ENCODE measurements around the gene PRSS27. TPM values are rescaled to one million over a fixed set of nuclear protein-coding genes. Genes with fewer than 3 reads are reported as not detected.
A peak's percentile ranks its signal among the peaks of the same experiment; 100 is the strongest.

Gene PRSS27
- total RNA-seq, 1 donor from 2014 or later: 1.3 TPM

DNA sequence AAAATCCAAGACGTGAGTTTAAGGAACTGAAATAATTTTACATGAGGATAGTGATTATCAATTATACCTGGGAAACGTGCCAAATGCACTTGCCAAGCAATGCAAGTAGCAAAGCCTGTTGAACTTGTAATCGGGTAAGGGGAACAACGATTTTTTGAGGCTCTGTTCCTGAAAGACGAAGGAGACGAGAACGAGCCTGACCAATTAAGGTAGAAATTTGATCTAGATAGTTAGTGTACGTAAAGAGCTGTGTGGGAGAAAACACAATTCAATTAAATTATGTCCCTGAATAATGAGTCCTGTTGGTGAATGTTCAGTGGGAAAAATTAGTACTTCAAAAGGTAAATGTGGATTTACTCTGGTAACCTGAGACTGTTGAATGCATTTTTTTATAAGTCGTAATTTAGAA is 55.4 kb downstream of the PRSS27 start:
- Histone ChIP-seq H3K4me3 (no peak overlapping the region), H3K27ac (no peak overlapping the region), H3K9me3 (no peaks in the 10 kb centered on the region), H3K4me1 (peaks cover 14% of the 10 kb centered on the region), H3K36me3 (peaks cover 27% of the 10 kb centered on the region), H3K27me3 (ENCODE audit: low read depth) (no peaks in the 10 kb centered on the region)
- TF ChIP-seq CTCF (IDR thresholded peaks at IDR 0.05): no peak
- DNase-seq (no peak), ATAC-seq (no peak)
- intact Hi-C loops (cut with DNase I): no loop called here

DNA sequence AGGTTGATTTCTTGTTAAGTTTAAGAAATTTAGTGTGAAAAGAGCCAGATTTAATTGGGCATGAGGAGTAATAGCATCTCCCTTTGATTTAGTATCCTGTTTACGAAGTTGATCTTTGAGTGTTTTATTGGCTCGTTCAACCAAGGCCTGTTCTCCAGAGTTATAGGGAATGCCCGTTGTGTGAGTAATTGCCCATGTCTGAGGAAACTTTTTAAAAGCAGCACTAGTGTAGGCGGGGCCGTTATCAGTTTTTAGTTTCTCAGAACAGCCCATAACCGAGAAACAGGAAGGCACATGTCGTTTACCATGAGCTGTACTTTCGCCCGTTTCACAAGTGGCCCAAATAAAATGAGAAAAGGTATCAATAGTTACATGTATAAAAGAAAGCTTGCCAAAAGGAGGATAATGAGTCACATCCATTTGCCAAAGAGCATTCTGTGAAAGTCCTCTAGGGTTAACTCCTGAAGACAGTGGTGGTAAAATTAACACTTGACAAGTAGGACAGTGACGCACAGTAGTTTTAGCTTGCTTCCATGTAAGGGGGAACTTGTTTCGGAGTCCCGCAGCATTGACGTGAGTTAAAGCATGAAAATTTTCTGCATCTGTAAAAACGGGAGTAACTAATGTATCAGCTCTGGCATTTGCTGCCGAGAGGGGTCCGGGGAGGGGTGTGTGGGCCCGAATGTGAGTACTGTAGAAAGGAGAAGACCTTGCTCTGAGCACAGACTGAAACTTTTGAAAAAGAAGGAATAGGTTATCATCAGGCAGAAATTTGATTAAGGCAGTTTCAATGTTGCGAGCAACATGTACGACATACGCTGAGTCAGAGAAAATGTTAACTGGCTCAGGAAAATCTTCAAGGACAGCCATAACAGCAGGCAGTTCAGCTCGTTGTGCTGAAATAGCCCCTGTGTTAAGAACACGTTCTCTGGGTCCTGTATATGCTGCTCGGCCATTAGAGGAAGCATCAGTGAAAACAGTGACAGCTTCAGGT is 56.2 kb downstream of the PRSS27 start:
- TF ChIP-seq CTCF (IDR thresholded peaks at IDR 0.05): no peak
- ATAC-seq (peak; percentile 61 to 71), DNase-seq (no peak)
- intact Hi-C loops (cut with DNase I): no loop called here
- H3K9me3 ChIP-seq: no peaks in the 10 kb centered on the region
- peak overlapping the region; percentile 24 for H3K27ac ChIP-seq
- H3K36me3 ChIP-seq: peaks cover 20% of the 10 kb centered on the region
- peaks cover 13% of the 10 kb centered on the region for H3K4me1 ChIP-seq
- H3K4me3 ChIP-seq: no peak overlapping the region
- H3K27me3 ChIP-seq (ENCODE audit: low read depth): no peaks in the 10 kb centered on the region

Other genes starting within 250 kb of the PRSS27 start
- gene NTN3, start 248.9 kb downstream of the PRSS27 start, total RNA-seq: 0.24 TPM
- 40.2 TPM for gene TBC1D24, start 245.1 kb downstream of the PRSS27 start, total RNA-seq
- 313 TPM for gene ATP6V0C, start 206.3 kb downstream of the PRSS27 start, total RNA-seq
- 53.4 TPM for gene AMDHD2, start 199.9 kb downstream of the PRSS27 start, total RNA-seq
- 1.4 TPM for gene CEMP1, start 188.8 kb downstream of the PRSS27 start, total RNA-seq
- 74.4 TPM for gene PDPK1, start 182.2 kb downstream of the PRSS27 start, total RNA-seq
- gene KCTD5, start 37.7 kb downstream of the PRSS27 start, total RNA-seq: 24.8 TPM
- 659 TPM for gene SRRM2, start 32.4 kb upstream of the PRSS27 start, total RNA-seq
- 196 TPM for gene ELOB, start 57.1 kb upstream of the PRSS27 start, total RNA-seq
- not detected for gene PRSS33, start 67.3 kb upstream of the PRSS27 start, total RNA-seq
- not detected for gene PRSS41, start 78.2 kb upstream of the PRSS27 start, total RNA-seq
- 26.5 TPM for gene PRSS21, start 97.0 kb upstream of the PRSS27 start, total RNA-seq
- 4.5 TPM for gene ZG16B, start 110.1 kb upstream of the PRSS27 start, total RNA-seq
- 15.3 TPM for gene PRSS22, start 137.9 kb upstream of the PRSS27 start, total RNA-seq
- 27.8 TPM for gene FLYWCH2, start 163.0 kb upstream of the PRSS27 start, total RNA-seq
- 34.7 TPM for gene FLYWCH1, start 191.7 kb upstream of the PRSS27 start, total RNA-seq
- not detected for gene KREMEN2, start 244.1 kb upstream of the PRSS27 start, total RNA-seq
- gene PAQR4, start 249.1 kb upstream of the PRSS27 start, total RNA-seq: 10.8 TPM

All from lower lobe of right lung (tissue), 2 donors.